Neuron (in vitro differentiated cells): ENCODE results near the gene CRB1.

ENCODE experiments used
- H2AFZ ChIP-seq: one replicate; pipeline ENCODE4 v1.6.1; 2013; ENCODE audit warnings: low read depth, mild to moderate bottlenecking, inconsistent platforms, low read length, moderate library complexity
- H3K27me3 ChIP-seq: one replicate; pipeline ENCODE4 v1.6.1; 2013; ENCODE audit warnings: low read length; ENCODE audit not compliant: insufficient read depth
- H3K36me3 ChIP-seq: one replicate; pipeline ENCODE4 v1.6.1; 2013; ENCODE audit warnings: low read length; ENCODE audit not compliant: insufficient read depth
- H3K4me1 ChIP-seq: one replicate; pipeline ENCODE4 v1.6.1; 2013; ENCODE audit warnings: low read length; ENCODE audit not compliant: insufficient read depth
- H3K4me3 ChIP-seq: 2 replicates; pipeline ENCODE4 v1.5.1; 2013; ENCODE audit warnings: mild to moderate bottlenecking, low read length, moderate library complexity
- H3K9me3 ChIP-seq: one replicate; pipeline ENCODE4 v1.6.1; 2013; ENCODE audit warnings: low read length

Gene CRB1

DNA sequence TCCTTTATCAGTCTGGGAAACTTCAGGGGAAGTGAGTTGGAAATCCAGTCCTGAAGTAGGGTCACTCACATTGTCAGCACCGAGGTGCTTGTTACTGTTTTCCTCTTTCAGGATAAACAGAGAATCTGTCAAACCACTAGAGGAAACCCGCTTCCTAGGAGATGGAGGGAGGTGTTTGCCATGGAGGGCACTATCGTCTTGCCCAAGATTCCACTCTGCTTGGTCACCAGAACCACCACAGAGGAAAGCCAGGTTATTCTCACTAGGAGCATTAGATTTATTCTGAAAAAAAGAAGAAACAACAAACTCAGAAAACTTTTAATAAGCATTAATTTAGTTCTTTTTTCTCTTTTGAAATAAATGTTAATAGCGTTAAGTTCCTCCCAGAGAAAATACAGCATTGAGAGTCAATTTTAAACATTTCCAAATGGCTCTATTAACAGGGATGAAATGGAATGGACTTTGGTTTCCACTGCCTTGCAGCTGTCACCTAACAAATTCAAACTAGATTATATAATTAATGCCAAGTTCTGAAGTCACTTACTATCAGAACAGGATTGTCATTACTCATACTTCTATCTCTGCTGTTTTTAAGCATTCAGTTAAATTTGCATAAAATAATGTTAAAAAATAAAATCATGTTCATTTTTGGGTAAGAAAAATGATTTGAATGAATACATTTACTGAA, 242.8 kb downstream of the CRB1 start:
- H3K9me3 ChIP-seq = no peaks in the 10 kb centered on the region
- H3K4me3 ChIP-seq = no peak overlapping the region
- no peaks in the 10 kb centered on the region for H3K27me3 ChIP-seq
- H3K36me3 ChIP-seq = no peaks in the 10 kb centered on the region
- no peaks in the 10 kb centered on the region for H3K4me1 ChIP-seq
- no peak overlapping the region for H2AFZ ChIP-seq

DNA sequence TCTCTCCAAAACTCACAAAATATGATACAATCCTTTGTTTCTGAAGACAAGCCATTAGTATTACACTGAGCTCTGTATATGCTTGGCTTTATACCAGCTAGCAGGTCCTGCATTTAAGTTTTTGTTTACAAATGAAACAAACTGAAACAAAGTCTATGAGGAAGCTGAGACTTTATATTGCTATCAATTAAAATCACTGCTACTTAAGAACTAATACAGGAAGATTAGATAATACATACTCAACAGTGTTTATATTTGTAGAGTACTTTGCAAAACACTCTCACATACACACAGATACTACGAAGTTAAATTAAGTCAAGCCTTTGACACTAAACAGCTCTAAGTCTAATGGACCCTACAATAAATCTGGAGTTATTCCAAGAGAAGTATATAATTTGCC, 247.4 kb downstream of the CRB1 start:
- Histone ChIP-seq H3K9me3 (no peaks in the 10 kb centered on the region), H2AFZ (no peak overlapping the region), H3K4me1 (no peaks in the 10 kb centered on the region), H3K36me3 (no peaks in the 10 kb centered on the region), H3K27me3 (no peaks in the 10 kb centered on the region), H3K4me3 (no peak overlapping the region)

DNA sequence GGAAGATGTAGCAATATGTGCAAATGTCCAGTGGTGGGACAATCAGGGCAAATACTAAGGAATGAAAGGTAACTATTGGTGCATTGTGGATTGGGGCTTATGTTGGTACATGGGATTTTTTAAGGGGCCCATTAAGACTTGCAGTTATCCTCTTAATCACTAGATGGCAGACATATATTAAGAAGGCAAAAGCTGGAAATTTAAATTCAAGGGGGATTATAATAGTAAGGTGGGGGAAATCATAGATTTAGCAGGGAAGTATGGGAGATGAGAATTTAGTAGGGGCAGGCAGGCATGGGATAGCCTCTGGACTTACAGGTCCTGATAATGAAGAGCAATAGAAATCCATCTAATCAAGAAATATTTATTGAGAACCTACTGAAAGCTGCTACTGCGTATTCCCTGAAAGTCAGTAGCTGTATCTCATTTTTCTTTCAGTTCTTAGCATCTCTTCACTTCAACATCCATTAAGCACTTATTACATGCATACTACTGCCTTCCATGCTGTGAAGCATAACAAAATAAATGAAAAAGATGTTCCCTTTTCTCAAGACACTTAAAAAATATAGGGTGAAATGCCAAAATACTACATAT, 251.8 kb downstream of the CRB1 start:
- no peaks in the 10 kb centered on the region for H3K9me3 ChIP-seq
- no peaks in the 10 kb centered on the region for H3K4me1 ChIP-seq
- no peak overlapping the region for H2AFZ ChIP-seq
- no peaks in the 10 kb centered on the region for H3K36me3 ChIP-seq
- no peak overlapping the region for H3K4me3 ChIP-seq
- no peaks in the 10 kb centered on the region for H3K27me3 ChIP-seq

DNA sequence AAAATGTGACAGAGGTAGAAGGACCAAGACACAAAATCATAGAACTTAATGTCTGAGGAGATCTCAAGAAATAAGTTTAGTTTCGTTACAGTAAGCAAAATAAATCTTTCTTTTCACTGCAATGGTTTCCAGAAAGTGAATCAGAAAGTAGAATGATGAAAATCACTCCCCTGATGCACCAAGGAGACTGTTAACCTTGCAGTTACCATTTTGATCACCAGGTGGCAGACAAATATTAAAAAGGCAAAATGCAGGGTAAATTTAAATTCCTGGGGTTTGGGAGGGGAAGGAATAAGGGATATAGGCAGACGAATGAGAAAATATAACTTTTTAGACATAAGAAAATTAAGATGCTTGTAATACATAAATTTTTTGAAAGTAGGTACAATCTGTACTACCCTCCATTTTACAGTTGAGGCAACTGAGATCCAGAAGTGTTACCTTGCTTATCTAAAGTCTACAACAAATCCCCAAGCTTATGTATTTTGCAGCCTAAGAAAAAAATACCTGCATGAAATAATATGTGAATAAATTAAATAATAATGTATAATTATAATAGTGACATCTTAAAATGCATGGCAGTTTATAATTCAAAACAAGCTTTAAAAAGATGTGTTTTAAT, 253.2 kb downstream of the CRB1 start:
- no peaks in the 10 kb centered on the region for H3K9me3 ChIP-seq
- H2AFZ ChIP-seq = no peak overlapping the region
- H3K4me1 ChIP-seq = no peaks in the 10 kb centered on the region
- H3K36me3 ChIP-seq = no peaks in the 10 kb centered on the region
- H3K4me3 ChIP-seq = no peak overlapping the region
- H3K27me3 ChIP-seq = no peaks in the 10 kb centered on the region

DNA sequence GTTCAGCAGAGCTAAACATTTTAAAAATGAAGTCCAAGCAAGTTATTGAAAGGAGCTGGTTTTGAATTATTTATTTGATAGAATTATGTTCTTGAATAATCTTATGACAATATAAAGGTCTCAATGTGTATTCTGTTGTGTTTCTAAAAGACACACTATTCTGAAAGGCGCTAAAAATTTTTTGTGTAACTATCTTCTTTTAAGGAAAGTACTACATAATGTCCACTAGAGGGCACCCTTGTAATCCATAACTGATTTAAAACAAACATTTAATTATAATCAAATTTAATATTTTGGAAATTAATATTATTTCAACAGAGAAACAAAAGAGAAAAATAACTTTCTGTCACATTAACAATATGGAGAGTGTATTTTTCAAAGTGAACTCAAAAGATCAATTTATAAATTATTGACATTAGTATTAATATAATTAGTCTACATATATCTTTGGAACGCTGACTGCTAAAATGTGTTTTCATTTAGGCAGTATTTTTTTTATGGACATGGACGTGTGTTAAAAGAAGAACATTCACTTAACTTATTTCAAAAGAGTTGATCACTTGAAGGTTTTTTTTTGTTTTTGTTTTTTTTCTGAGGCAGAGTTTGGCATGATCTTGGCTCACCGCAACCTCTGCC, 258.8 kb downstream of the CRB1 start:
- Histone ChIP-seq H3K9me3 (no peaks in the 10 kb centered on the region), H2AFZ (no peak overlapping the region), H3K36me3 (no peaks in the 10 kb centered on the region), H3K27me3 (no peaks in the 10 kb centered on the region), H3K4me1 (no peaks in the 10 kb centered on the region), H3K4me3 (no peak overlapping the region)
